Measurements from ENCODE around the gene TRPM7.
A peak's percentile ranks its signal among the peaks of the same experiment; 100 is the strongest.
"Not testable (repeated sequence)": the region's sequence is repeated elsewhere in the genome, so short reads cannot be mapped to it uniquely, and the experiment has no call there.

TRPM7 gene

GRCh38 chr15:50686469-50687301 lies at the start of gene TRPM7:
TSS of gene TRPM7 (minus strand) at chr15:50686797. CDS start at chr15:50686533, 264 bp downstream.
- peak; percentile 90 for DNase-seq

GRCh38 chr15:50735156-50735555 lies 48.6 kb upstream of the TRPM7 start:
- no peak for DNase-seq

GRCh38 chr15:50726315-50726714 lies 39.7 kb upstream of the TRPM7 start:
- no peak for DNase-seq

GRCh38 chr15:50718700-50719125 lies 32.1 kb upstream of the TRPM7 start:
- DNase-seq: no peak

- DNase-seq: no peak
Observed at GRCh38 chr15:50712018-50712417, 25.4 kb upstream of the TRPM7 start.

GRCh38 chr15:50710585-50710984 lies 24.0 kb upstream of the TRPM7 start:
- DNase-seq: no peak

- no peak for DNase-seq
Observed at GRCh38 chr15:50707878-50708427, 21.4 kb upstream of the TRPM7 start.

GRCh38 chr15:50702762-50703334 lies 16.3 kb upstream of the TRPM7 start:
- DNase-seq: no peak

- DNase-seq: no peak
Observed at GRCh38 chr15:50698101-50698500, 11.5 kb upstream of the TRPM7 start.

GRCh38 chr15:50697109-50697797 lies 10.7 kb upstream of the TRPM7 start:
- no peak for DNase-seq

- not testable (repeated sequence) for DNase-seq
Observed at GRCh38 chr15:50694634-50695165, 8.1 kb upstream of the TRPM7 start.

GRCh38 chr15:50687302-50687902 lies 805 bp upstream of the TRPM7 start:
- no peak for DNase-seq

GRCh38 chr15:50685976-50686468 lies 575 bp downstream of the TRPM7 start:
- DNase-seq: peak; percentile 81

- DNase-seq: peak; percentile 13
Observed at GRCh38 chr15:50685191-50685975, 1.2 kb downstream of the TRPM7 start.

- no peak for DNase-seq
Observed at GRCh38 chr15:50681467-50681866, 5.1 kb downstream of the TRPM7 start.

GRCh38 chr15:50676799-50677483 lies 9.7 kb downstream of the TRPM7 start:
- no peak for DNase-seq

- DNase-seq: peak; percentile 58
Observed at GRCh38 chr15:50675535-50676144, 11.0 kb downstream of the TRPM7 start.

- DNase-seq: no peak
Observed at GRCh38 chr15:50670115-50670514, 16.5 kb downstream of the TRPM7 start.

- DNase-seq: no peak
Observed at GRCh38 chr15:50669611-50670010, 17.0 kb downstream of the TRPM7 start.

GRCh38 chr15:50665938-50666337 lies 20.7 kb downstream of the TRPM7 start:
- no peak for DNase-seq

- no peak for DNase-seq
Observed at GRCh38 chr15:50655555-50655954, 31.0 kb downstream of the TRPM7 start.
